ACC112 (cell line): ENCODE results near the gene DNM1.

ENCODE experiments used
- H2AFZ ChIP-seq: fragments of 200-600 bp; sonication (generic); one replicate; pipeline ENCODE4 v1.6.0; 2017; ENCODE audit warnings: antibody characterized with exemption, low read length; ENCODE audit not compliant: unreplicated experiment
- H3K27ac ChIP-seq: fragments of 200-600 bp; sonication (generic); 2 replicates; pipeline ENCODE4 v1.5.1; 2014; ENCODE audit warnings: low read depth, mild to moderate bottlenecking, antibody characterized with exemption, low read length, moderate library complexity
- H3K27me3 ChIP-seq: fragments of 200-600 bp; sonication (generic); 2 replicates; pipeline ENCODE4 v1.6.1; 2014; ENCODE audit warnings: mild to moderate bottlenecking, antibody characterized with exemption, low read length, moderate library complexity, mixed read lengths; ENCODE audit not compliant: insufficient read depth
- H3K36me3 ChIP-seq: fragments of 200-600 bp; sonication (generic); 2 replicates; pipeline ENCODE4 v1.6.1; 2016; ENCODE audit warnings: mild to moderate bottlenecking, antibody characterized with exemption, low read length, moderate library complexity, mixed read lengths; ENCODE audit not compliant: insufficient read depth
- H3K4me1 ChIP-seq: fragments of 200-600 bp; sonication (generic); one replicate; pipeline ENCODE4 v1.6.1; 2016; ENCODE audit warnings: low read length, mixed read lengths; ENCODE audit not compliant: insufficient read depth, unreplicated experiment, control insufficient read depth
- H3K4me3 ChIP-seq: fragments of 200-600 bp; sonication (generic); 2 replicates; pipeline ENCODE4 v1.5.1; 2014; ENCODE audit warnings: mild to moderate bottlenecking, low read depth, low read length
- H3K79me2 ChIP-seq: fragments of 200-600 bp; sonication (generic); one replicate; pipeline ENCODE4 v1.6.0; 2016; ENCODE audit warnings: low read length; ENCODE audit not compliant: control insufficient read depth, unreplicated experiment, insufficient read depth

Gene DNM1

DNA sequence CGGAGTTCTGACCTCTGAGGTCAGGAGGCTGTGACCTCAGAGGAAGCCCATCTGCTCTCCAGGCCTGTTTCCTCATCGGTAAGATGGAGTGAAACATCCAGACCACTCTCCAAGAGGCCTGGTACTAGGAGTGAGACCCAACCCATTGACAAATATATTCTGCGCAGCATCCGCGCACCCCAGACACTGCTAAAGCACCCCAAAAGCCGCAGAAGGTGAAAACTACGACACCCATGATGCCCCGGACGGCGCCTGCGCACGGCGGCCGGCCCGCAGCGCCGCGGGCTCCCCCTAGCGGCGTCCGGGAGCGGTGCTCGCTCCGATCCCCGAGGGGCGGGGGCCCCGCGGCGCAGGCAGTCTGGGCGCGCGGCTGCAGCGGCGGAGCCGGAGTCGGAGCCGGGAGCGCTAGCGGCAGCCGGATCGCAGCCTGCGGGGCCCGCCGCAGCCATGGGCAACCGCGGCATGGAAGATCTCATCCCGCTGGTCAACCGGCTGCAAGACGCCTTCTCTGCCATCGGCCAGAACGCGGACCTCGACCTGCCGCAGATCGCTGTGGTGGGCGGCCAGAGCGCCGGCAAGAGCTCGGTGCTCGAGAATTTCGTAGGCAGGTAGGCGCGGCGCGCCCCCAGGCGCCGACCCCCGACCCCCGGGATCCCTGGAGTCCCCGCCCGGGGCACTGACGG lies at the start of gene DNM1:
DNM1 (plus strand) TSS at position 356 of the 683 bp plus-strand sequence; CDS start at position 448, 92 bp downstream.
- Histone ChIP-seq H3K27ac (no peak within 1 kb of the TSS), H3K27me3 (no peaks in the 10 kb centered on the region), H3K4me1 (no peaks in the 10 kb centered on the region), H3K4me3 (peak within 1 kb of the TSS; percentile 85), H3K36me3 (no peaks in the 10 kb centered on the region), H2AFZ (peak within 1 kb of the TSS; percentile 50), H3K79me2 (no peaks in the 10 kb centered on the region)

DNA sequence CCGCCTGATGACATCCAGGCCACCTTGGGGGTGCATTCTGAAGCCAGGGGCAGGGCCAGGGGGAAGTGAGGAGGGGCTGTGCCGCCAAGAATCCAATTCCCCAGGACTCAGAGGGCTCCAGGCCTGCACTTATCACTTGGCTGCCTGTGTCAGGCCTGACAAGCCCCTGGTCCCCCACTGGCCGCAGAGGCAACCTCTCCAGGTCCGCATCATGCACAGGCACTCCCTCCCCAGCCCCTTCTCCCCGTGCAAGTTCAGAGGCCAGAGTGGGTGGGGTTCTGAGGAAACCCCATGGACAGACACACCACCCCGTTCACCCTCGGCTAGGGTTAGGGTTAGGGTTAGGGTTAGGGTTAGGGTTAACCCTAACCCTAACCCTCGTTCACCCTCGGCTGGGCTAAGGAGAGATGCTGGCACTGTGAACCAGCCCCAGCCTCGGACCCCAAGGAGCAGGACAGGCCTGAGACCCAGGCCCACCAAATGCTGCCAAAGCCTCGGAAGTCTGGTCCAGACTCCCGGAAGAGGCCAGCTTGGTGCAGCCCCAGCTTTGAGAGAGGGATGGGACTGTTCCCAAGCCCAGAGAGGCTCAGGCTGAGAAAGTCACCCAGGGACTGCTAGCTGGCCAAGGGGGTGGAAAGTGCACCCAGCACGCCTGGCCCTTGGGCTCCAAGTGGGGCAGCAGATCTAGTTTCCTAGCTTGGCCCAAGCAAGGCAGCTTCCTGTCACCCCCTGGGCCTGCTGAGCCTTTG lies 49.1 kb upstream of the DNM1 start:
- no peaks in the 10 kb centered on the region for H3K4me1 ChIP-seq
- H3K36me3 ChIP-seq: no peaks in the 10 kb centered on the region
- no peak overlapping the region for H3K27ac ChIP-seq
- H3K27me3 ChIP-seq: no peaks in the 10 kb centered on the region
- no peak overlapping the region for H3K4me3 ChIP-seq
- H3K79me2 ChIP-seq: no peaks in the 10 kb centered on the region
- no peak overlapping the region for H2AFZ ChIP-seq

GRCh38 chr9:128155736-128156500 lies 47.3 kb upstream of the DNM1 start:
- Histone ChIP-seq H3K79me2 (no peaks in the 10 kb centered on the region), H3K4me1 (peaks cover 2% of the 10 kb centered on the region), H3K4me3 (no peak overlapping the region), H3K27ac (no peak overlapping the region), H3K27me3 (no peaks in the 10 kb centered on the region), H3K36me3 (no peaks in the 10 kb centered on the region), H2AFZ (no peak overlapping the region)

DNA sequence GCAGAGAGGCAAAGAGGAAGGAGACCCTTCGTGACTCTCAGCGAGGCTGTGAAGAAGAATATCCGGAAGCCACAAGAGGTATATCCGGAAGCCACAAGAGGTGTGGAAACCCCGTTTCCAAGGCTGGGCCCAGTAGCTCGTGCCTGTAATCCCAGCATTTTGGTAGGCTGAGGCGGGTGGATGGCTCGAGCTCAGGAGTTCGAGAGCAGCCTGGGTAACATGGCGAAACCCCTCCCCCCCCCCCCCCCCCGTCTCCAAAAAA lies 43.7 kb upstream of the DNM1 start:
- peaks cover 4% of the 10 kb centered on the region; the same call in 1 of the 2 replicates for H3K36me3 ChIP-seq
- no peaks in the 10 kb centered on the region for H3K79me2 ChIP-seq
- H2AFZ ChIP-seq: no peak overlapping the region
- no peaks in the 10 kb centered on the region for H3K27me3 ChIP-seq
- H3K4me3 ChIP-seq: peak overlapping the region; percentile 75
- H3K4me1 ChIP-seq: peaks cover 25% of the 10 kb centered on the region
- H3K27ac ChIP-seq: no peak overlapping the region

- peak within 1 kb of the TSS; percentile 98 for H3K4me3 ChIP-seq
- no peaks in the 10 kb centered on the region for H3K79me2 ChIP-seq
- peaks cover 27% of the 10 kb centered on the region for H3K4me1 ChIP-seq
- peak within 1 kb of the TSS; percentile 98 for H2AFZ ChIP-seq
- H3K27me3 ChIP-seq: no peaks in the 10 kb centered on the region
- peaks cover 4% of the 10 kb centered on the region; the same call in 1 of the 2 replicates for H3K36me3 ChIP-seq
- no peak within 1 kb of the TSS for H3K27ac ChIP-seq
Measured at GRCh38 chr9:128159784-128160602, 43.2 kb upstream of the DNM1 start, which contains the start of gene BBLN. Gene BBLN, plus strand, starts transcription at chr9:128160265. Its CDS starts 143 bp downstream, at chr9:128160408.

GRCh38 chr9:128160603-128160987 lies 42.6 kb upstream of the DNM1 start:
- H2AFZ ChIP-seq: peak overlapping the region; percentile 98
- H3K79me2 ChIP-seq: no peaks in the 10 kb centered on the region
- peaks cover 4% of the 10 kb centered on the region; the same call in 1 of the 2 replicates for H3K36me3 ChIP-seq
- no peaks in the 10 kb centered on the region for H3K27me3 ChIP-seq
- peaks cover 27% of the 10 kb centered on the region for H3K4me1 ChIP-seq
- H3K27ac ChIP-seq: no peak overlapping the region
- peak overlapping the region; percentile 98 for H3K4me3 ChIP-seq

GRCh38 chr9:128161215-128161902 lies 41.8 kb upstream of the DNM1 start:
- Histone ChIP-seq H3K4me3 (peak overlapping the region; percentile 98), H3K4me1 (peaks cover 27% of the 10 kb centered on the region), H3K27ac (no peak overlapping the region), H3K27me3 (no peaks in the 10 kb centered on the region), H3K36me3 (peaks cover 4% of the 10 kb centered on the region; the same call in 1 of the 2 replicates), H2AFZ (no peak overlapping the region), H3K79me2 (no peaks in the 10 kb centered on the region)

DNA sequence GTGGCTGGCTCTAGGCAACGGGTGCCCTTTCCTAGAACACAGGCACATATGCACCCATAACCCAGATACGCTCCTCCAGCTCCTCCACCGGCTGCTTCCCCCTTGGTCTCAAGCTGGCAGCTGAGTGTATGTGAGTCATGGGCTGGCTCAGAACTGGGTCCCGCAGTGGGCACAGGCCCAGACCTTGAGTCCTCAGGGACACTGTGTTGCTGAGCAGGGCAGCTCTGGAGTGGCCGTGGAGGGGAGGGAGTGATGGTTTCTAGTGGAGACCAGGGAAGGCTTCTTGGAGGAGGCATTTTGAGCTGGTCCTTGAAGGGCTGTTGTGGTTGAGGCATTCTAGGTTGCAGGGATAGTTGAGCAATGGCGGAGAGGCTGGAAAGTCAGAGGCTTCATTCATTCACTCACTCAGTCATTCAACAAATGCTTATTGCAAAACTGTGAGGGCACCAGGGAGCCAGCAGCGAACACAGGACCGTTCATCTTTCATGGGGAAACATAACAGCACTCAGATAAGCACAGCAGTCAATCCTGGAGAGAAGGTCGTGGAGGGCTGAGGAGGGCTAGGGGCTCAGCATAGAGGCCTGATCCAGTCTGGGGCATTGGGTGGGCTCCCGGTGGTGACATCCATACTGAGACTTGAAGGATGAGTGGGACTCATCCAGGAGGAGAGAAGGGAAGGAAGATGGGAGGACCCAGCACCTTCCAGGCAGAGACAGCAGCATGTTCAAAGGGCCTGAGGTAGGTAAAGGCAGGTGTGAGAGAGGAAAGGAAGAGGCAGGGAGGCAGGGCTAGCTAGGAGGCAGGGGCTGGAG lies 40.8 kb upstream of the DNM1 start:
- Histone ChIP-seq H3K36me3 (peaks cover 4% of the 10 kb centered on the region; the same call in 1 of the 2 replicates), H3K27me3 (no peaks in the 10 kb centered on the region), H3K4me3 (no peak overlapping the region), H3K4me1 (peaks cover 27% of the 10 kb centered on the region), H2AFZ (no peak overlapping the region), H3K79me2 (no peaks in the 10 kb centered on the region), H3K27ac (no peak overlapping the region)

DNA sequence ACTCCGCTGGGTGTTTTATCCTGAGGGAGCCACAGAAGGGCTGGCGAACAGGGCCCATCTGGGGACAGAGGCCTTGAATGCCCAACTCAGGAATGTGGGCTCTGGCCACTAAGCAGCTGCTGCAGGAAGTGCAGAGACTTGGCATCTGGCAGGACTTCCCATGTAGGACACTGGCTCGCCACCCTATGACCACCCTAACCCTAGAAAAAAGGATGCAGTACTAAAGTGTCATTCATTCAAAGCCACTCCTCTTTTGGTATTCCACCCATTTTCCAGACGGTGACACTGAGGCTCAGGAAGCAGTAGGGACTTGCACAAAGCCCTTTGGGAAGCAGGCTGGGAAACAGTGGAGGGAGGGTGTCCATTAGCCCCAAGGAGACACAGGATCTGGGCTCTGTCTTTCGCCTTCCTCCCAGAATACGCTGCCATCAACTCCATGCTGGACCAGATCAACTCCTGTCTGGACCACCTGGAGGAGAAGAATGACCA lies 40.1 kb upstream of the DNM1 start:
- Histone ChIP-seq H3K36me3 (peaks cover 4% of the 10 kb centered on the region; the same call in 1 of the 2 replicates), H3K27ac (no peak overlapping the region)

More for the DNA sequence above, 40.1 kb upstream of the DNM1 start:
- H2AFZ ChIP-seq: no peak overlapping the region
- peaks cover 27% of the 10 kb centered on the region for H3K4me1 ChIP-seq
- H3K79me2 ChIP-seq: no peaks in the 10 kb centered on the region
- no peaks in the 10 kb centered on the region for H3K27me3 ChIP-seq
- H3K4me3 ChIP-seq: no peak overlapping the region
